Activated naive CD4-positive, alpha-beta T cell treated with anti-CD3 and anti-CD28 coated beads, Interleukin-2, amount 10 ng/mL, durations not matched to agents 7 days and 5 days (primary cell): ENCODE data around the gene SLC45A3.

ENCODE experiments used
- CTCF ChIA-PET: fragments of 350-600 bp; sonication (Branson Sonifier 250); formaldehyde crosslinking; loops from one replicate; lab custom pipeline; 2021; ENCODE audit warnings: antibody characterized with exemption; lab: Charles Lee
- DNase-seq: peaks from one replicate; pipeline ENCODE4 v3.0.0-alpha.2; 2020
- H3K27ac Mint-ChIP-seq: one replicate; pipeline ENCODE4 v1.8.0; 2021; ENCODE audit warnings: mild to moderate bottlenecking, moderate library complexity, mixed read lengths
- H3K27me3 Mint-ChIP-seq: one replicate; pipeline ENCODE4 v1.8.0; 2021; ENCODE audit warnings: mild to moderate bottlenecking, mixed read lengths
- H3K36me3 Mint-ChIP-seq: one replicate; pipeline ENCODE4 v1.8.0; 2021; ENCODE audit warnings: mixed read lengths
- H3K4me1 Mint-ChIP-seq: one replicate; pipeline ENCODE4 v1.8.0; 2021; ENCODE audit warnings: mixed read lengths
- H3K4me3 Mint-ChIP-seq: one replicate; pipeline ENCODE4 v1.8.0; 2021; ENCODE audit warnings: mild to moderate bottlenecking, moderate library complexity, mixed read lengths
- H3K9me3 Mint-ChIP-seq: one replicate; pipeline ENCODE4 v1.8.0; 2021; ENCODE audit warnings: mixed read lengths

SLC45A3 gene

DNA sequence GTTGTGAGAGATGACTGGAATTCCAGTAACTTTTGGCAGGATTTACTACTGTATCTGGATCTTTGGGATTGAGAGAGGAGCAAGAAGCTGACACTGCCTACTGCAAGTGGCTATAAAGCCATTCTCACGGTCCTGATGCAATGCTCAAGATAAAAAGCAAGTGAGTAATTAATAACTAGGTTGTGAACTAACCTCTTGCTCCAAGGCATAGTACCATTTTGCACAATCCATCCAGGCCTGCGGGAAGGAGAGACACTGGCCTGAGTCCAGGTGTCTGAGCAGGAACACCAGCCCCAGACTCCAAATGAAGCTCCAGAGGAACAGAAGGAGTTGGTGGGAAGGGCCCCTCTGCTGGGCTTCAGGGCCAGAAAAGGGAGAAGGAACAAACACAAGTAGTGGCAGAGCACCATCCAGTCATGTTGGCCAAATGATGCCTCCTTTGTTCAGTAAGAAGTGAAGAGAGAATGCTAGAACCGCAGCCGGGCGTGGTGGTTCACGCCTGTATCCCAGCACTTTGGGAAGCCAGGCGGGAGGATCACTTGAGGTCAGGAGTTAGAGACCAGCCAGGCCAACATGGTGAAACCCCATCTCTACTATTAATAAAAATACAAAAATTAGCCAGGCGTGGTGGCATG is 9.9 kb upstream of the SLC45A3 start:
- Mint-ChIP-seq H3K9me3 (no peaks in the 10 kb centered on the region), H3K27ac (no peak overlapping the region), H3K36me3 (no peaks in the 10 kb centered on the region), H3K4me3 (no peak overlapping the region), H3K4me1 (peaks cover 2% of the 10 kb centered on the region), H3K27me3 (peaks cover 67% of the 10 kb centered on the region)
- CTCF ChIA-PET: interaction anchor here (0.9 kb wide), 1 partner anchor 32 kb away, joined by 3 read pairs; no protein-coding TSS in a partner anchor
- DNase-seq: no peak

DNA sequence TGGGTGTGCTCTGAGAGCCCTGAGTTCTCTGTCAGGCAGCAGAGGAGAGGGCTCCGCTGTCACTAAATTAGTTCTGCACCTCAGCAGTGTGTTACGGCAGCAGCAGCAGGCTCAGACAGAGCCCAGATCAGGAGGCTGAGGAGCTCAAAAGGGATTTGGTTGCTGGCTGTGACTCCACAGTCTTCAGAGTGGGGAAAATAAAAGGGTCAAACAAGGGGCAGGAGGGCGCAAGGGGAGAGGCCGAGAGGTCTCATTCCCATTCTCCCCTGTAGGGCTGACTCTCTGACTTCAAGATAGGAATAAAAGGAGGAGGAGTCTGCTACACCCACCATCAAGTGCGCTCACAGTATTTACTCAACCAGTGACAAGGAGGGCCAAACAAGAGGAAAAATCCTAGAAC is 9.2 kb upstream of the SLC45A3 start:
- Mint-ChIP-seq H3K4me1 (peaks cover 2% of the 10 kb centered on the region), H3K9me3 (no peaks in the 10 kb centered on the region), H3K27ac (no peak overlapping the region), H3K27me3 (peaks cover 70% of the 10 kb centered on the region), H3K4me3 (no peak overlapping the region), H3K36me3 (no peaks in the 10 kb centered on the region)
- DNase-seq: no peak
- CTCF ChIA-PET: interaction anchor here (0.7 kb wide), 1 partner anchor 229 kb away, joined by 3 read pairs; no protein-coding TSS in a partner anchor

DNA sequence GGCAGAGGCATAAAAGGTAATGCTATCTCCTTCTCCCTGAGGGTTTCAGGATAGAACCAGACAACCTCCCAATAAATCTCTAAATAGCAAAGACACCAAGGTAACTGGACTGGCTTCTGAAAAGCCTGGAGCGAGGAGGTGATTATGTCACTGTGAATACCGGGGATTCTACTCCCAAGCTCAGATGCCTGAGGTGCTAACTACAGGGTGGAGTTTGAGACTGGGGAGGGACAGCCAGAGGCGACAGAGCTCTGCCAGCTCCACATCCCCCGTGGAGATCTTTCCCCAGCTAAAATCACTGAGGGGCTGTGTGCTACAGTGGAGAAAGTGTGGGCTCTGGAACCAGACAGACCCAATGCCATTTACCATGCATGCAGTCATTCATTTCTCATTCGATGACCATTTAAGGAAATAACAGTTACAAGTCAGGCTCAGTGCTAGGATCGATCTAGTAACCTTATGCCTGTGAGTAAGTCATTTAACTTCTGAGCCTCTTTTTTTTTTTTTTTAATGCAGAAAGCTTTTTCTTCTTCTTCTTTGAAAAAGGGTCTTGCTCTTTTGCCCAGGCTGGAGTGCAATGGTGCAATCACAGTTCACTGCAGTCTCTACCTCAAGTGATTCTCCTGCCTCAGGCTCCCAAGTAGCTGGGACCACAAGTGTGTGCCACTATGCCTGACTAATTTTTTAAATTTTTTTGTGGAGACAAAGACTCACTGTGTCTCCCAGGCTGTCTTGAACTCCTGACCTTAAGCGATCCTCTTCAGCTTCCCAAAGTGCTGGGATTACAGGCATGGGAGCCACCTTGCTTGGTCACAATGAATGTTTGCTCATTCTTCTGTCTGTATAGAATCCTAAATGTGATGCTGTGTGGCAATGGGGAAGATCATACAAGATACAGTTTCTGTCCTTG is 8.1 kb upstream of the SLC45A3 start:
- no peaks in the 10 kb centered on the region for H3K36me3 Mint-ChIP-seq
- H3K4me1 Mint-ChIP-seq: peaks cover 1% of the 10 kb centered on the region
- no peak for DNase-seq
- no peak overlapping the region for H3K4me3 Mint-ChIP-seq
- H3K27ac Mint-ChIP-seq: no peak overlapping the region
- peaks cover 64% of the 10 kb centered on the region for H3K27me3 Mint-ChIP-seq
- CTCF ChIA-PET: interaction anchor here (0.7 to 1.3 kb wide), 3 partner anchors 30 to 289 kb away, joined by 3 to 5 read pairs (median 3); no protein-coding TSS in a partner anchor
- no peaks in the 10 kb centered on the region for H3K9me3 Mint-ChIP-seq

DNA sequence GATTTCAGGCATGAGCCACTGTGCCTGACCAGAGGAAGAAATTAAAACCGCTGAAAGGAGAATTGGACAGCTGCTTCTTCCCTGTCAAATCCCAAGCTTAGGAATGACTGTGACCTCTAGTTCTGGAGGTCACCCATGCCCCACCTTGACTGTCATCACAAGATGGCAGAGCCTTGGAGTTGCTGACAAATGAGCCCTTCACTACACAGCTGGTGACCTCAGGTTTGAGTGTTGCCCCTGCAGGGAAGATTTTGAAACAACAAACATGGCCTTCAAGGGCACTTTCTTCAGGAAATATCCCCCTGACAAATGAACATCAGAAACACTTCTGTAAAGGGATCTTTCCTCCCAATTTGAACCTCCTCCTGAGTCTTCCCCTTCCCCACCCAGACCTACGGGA is 6.9 kb upstream of the SLC45A3 start:
- no peaks in the 10 kb centered on the region for H3K36me3 Mint-ChIP-seq
- no peaks in the 10 kb centered on the region for H3K9me3 Mint-ChIP-seq

DNA sequence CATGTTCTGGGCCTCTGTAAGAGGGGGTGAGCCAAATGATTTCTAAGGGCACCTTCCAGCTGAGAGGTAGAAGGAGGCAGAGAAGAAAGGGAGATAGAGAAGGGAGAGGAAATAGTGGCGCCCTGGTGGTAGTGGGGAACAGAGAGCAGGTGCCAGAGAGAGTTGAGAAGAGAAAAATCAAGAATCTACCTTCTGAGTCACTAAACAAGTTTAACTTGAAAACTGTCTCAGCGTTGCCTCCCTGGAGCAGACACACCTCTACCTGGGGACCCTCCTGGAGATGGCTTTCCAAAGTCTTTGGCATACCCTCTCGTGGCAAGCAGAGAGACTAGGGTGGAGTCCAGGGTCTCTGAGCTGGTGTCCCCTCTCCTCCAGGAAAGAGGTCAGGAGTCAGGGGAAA is 1.1 kb upstream of the SLC45A3 start:
- no peak overlapping the region for H3K27ac Mint-ChIP-seq

More for the DNA sequence above, 6.9 kb upstream of the SLC45A3 start:
- Mint-ChIP-seq H3K4me3 (no peak overlapping the region), H3K27me3 (peaks cover 62% of the 10 kb centered on the region), H3K27ac (no peak overlapping the region), H3K4me1 (no peaks in the 10 kb centered on the region)
- no peak for DNase-seq
- CTCF ChIA-PET: interaction anchor here (0.6 to 1.3 kb wide), 4 partner anchors 23 to 290 kb away, joined by 3 to 5 read pairs (median 3); no protein-coding TSS in a partner anchor

DNA sequence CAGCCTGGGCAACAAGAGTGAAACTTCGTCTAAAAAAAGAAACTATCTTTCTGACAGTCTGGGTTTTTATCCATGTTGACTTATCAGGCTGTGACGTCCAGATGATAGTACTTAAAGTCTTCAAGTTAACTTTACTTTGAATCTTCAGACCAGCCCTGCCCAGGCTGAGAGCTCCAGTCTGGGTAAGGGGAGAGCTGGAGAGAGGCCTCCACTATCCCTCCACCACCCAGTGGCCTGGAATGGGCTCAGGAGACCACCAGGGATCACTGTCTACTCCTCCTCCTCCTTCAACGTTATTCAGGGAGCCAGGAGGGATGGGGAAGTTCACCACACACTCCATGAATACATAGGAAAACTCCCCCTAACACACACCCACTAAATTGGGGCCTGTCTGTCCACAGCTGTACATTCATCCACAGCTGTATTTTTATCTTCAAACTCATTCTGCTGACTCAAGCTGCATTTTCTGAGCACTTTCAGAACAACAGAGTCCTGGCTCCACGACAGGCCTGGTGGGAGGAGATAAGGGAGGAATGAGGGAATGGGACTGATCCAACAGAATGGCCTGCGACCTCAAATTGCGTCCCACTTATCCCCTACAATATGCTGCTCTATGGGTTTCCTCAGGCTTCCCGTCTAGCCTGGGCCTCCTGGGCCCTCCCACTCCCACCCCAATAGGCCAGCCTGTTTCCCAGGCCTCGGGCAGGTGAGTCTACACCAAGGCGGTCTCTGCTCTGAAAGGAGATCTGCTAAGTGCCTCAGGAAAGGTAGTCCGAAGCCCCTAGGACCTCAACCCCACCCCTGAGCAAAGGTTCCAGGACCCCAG is 1.8 kb downstream of the SLC45A3 start:
- CTCF ChIA-PET: interaction anchor here (0.7 to 3.4 kb wide), 7 partner anchors 19 to 299 kb away, joined by 3 to 28 read pairs (median 3); no protein-coding TSS in a partner anchor
- Mint-ChIP-seq H3K27ac (no peak overlapping the region), H3K4me3 (no peak overlapping the region), H3K36me3 (no peaks in the 10 kb centered on the region), H3K4me1 (peaks cover 11% of the 10 kb centered on the region), H3K9me3 (no peaks in the 10 kb centered on the region), H3K27me3 (peaks cover 60% of the 10 kb centered on the region)
- DNase-seq: no peak

More for the DNA sequence above, 1.1 kb upstream of the SLC45A3 start:
- H3K36me3 Mint-ChIP-seq: no peaks in the 10 kb centered on the region
- no peaks in the 10 kb centered on the region for H3K9me3 Mint-ChIP-seq
- H3K4me1 Mint-ChIP-seq: peaks cover 11% of the 10 kb centered on the region
- DNase-seq: no peak
- peaks cover 50% of the 10 kb centered on the region for H3K27me3 Mint-ChIP-seq
- H3K4me3 Mint-ChIP-seq: no peak overlapping the region
- CTCF ChIA-PET: interaction anchor here (0.6 to 1.2 kb wide), 2 partner anchors 90 to 108 kb away, joined by 3 read pairs; no protein-coding TSS in a partner anchor

DNA sequence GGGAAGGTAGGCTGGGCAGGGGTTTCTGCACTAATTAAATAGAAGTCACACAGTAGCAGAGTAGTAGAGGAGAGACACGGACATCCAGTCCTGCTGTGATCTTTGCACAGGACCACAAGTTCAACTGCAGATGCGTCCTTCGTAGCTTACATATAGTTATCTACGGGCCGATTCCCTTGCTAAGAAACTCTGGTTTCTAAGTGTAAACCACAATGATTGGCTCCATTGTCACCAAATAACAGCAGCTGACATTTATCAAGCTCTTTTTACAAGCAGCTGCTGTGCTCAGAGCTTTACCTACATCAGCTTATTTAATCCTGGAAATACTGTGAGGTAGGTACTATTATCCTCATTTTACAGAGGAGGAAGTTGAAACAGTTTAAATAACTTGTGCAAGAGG is 3.1 kb downstream of the SLC45A3 start:
- peaks cover 14% of the 10 kb centered on the region for H3K4me1 Mint-ChIP-seq
- CTCF ChIA-PET: interaction anchor here (1.0 to 3.4 kb wide), 4 partner anchors 18 to 153 kb away, joined by 3 to 28 read pairs (median 8); no protein-coding TSS in a partner anchor

DNA sequence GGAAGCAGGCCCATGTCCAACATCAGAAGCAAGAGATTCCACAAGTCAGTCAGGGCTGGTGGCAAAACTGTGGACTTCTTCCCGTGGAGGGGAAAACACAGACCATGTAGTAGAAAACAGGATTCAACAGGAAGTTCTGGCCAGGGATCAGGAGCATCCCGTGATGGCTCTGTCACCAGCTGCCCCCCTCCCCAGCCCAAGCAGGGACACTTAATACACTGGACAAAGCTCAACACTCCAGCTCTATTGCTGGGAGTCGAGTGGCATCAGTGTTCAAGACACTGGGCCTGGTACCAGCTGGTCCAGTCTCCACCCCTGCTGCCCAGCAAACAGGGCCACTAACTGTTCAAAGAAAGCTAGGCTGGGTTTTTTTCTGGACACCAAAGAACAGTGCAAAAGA is 3.7 kb downstream of the SLC45A3 start:
- H3K27me3 Mint-ChIP-seq: peaks cover 64% of the 10 kb centered on the region
- no peak for DNase-seq
- H3K4me3 Mint-ChIP-seq: no peak overlapping the region
- CTCF ChIA-PET: interaction anchor here (1.2 to 3.4 kb wide), 3 partner anchors 17 to 152 kb away, joined by 3 to 28 read pairs (median 12); no protein-coding TSS in a partner anchor
- no peak overlapping the region for H3K27ac Mint-ChIP-seq
- H3K9me3 Mint-ChIP-seq: no peaks in the 10 kb centered on the region
- H3K36me3 Mint-ChIP-seq: no peaks in the 10 kb centered on the region
- H3K4me1 Mint-ChIP-seq: peaks cover 14% of the 10 kb centered on the region

More for the DNA sequence above, 3.1 kb downstream of the SLC45A3 start:
- no peak for DNase-seq
- H3K4me3 Mint-ChIP-seq: no peak overlapping the region
- H3K27me3 Mint-ChIP-seq: peaks cover 64% of the 10 kb centered on the region
- no peaks in the 10 kb centered on the region for H3K9me3 Mint-ChIP-seq
- H3K36me3 Mint-ChIP-seq: no peaks in the 10 kb centered on the region
- no peak overlapping the region for H3K27ac Mint-ChIP-seq

DNA sequence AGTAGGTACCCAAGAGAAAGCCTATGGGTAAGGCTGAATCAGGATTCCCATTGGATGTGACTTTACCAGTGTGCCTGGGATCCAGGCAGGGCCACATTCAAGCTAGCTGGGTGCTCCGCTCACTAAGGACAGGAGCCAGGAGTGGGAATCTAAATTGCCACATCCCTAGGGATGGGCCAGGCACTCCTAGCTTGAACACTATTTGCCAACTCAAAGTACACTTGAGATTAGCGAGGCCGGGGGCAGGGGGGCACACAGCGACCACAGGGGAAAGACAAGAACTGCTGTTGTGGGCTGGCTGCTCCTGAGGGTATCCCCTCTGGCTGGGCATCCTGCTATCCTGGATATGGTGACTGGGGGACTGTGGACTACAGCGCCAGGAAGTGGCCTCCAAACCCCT is 4.3 kb downstream of the SLC45A3 start:
- H3K9me3 Mint-ChIP-seq: no peaks in the 10 kb centered on the region

DNA sequence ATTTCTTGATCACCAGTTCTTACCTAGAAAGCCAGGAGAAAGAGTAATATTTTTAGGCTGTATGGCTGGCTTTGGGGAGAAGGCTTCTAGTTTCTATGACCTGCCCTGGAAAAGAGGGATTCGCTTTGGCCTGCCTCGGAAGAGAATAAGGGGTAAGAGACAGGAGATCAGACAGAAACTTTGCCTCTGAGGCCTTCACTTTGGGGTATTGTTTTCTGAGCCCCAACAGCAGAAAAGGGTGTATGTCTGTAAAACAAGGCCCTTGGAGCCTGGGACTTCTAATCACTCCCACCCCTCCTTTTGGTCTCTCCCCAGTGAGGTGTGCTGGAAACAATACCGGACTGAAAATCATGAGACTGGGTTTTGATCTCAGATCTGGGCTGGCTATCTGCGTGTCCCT is 5.1 kb downstream of the SLC45A3 start:
- CTCF ChIA-PET: interaction anchor here (1.9 kb wide), 1 partner anchor 17 kb away, joined by 12 read pairs; no protein-coding TSS in a partner anchor
- H3K27ac Mint-ChIP-seq: no peak overlapping the region
- no peaks in the 10 kb centered on the region for H3K9me3 Mint-ChIP-seq
- no peaks in the 10 kb centered on the region for H3K36me3 Mint-ChIP-seq
- peaks cover 11% of the 10 kb centered on the region for H3K4me1 Mint-ChIP-seq
- H3K4me3 Mint-ChIP-seq: no peak overlapping the region
- peaks cover 55% of the 10 kb centered on the region for H3K27me3 Mint-ChIP-seq
- no peak for DNase-seq

More for the DNA sequence above, 4.3 kb downstream of the SLC45A3 start:
- Mint-ChIP-seq H3K27ac (no peak overlapping the region), H3K4me1 (peaks cover 14% of the 10 kb centered on the region), H3K4me3 (no peak overlapping the region), H3K27me3 (peaks cover 58% of the 10 kb centered on the region), H3K36me3 (no peaks in the 10 kb centered on the region)
- no peak for DNase-seq
- CTCF ChIA-PET: interaction anchor here (1.9 kb wide), 1 partner anchor 18 kb away, joined by 12 read pairs; no protein-coding TSS in a partner anchor

DNA sequence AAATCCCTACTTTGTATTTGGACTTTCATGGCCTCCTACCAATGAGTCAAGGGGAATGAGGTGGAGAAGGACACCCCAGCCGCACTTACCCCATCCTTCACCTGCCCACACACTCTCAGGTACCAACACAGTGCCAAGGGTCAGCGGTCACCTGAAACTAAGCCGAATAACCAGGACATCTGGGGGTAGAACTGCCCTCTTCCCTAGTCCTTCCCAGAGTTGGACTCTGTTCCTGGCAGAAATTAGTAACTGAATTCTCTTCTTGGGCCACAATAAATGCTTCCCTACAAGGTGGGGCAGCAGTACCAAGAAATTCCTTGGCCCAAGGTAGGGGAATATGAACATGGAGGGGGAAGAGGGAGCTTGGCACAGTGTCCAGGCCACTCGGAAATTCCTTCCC is 7.3 kb downstream of the SLC45A3 start:
- Mint-ChIP-seq H3K27ac (no peak overlapping the region), H3K36me3 (no peaks in the 10 kb centered on the region), H3K27me3 (peaks cover 64% of the 10 kb centered on the region), H3K4me1 (peaks cover 3% of the 10 kb centered on the region), H3K9me3 (no peaks in the 10 kb centered on the region), H3K4me3 (no peak overlapping the region)
- no peak for DNase-seq
- CTCF ChIA-PET: interaction anchor here (1.0 kb wide), 1 partner anchor 15 kb away, joined by 8 read pairs; no protein-coding TSS in a partner anchor

DNA sequence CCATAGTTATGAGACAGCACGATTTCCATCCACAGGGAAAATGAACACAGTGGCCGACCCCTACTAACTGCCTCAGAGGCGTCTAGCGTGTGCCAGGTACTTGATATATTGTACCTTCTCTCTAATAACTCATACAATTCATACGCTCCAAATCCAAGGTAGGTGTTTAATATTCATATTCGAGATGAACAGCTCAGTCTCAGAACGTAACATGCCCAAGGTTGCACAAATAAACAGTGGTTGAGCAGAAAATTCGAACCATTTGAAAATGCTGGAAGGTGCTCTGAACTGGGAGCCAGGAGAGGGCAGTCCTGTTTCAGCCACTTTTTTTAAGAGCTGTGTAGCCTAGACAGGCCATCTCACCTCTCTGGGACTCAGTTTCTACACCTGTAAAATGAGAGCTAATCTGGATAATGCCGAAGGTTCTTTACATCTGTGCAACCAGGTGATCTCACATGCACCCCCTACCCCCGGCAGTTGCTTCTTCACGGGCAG is 7.9 kb downstream of the SLC45A3 start:
- Mint-ChIP-seq H3K4me1 (peaks cover 3% of the 10 kb centered on the region), H3K4me3 (no peak overlapping the region), H3K27ac (no peak overlapping the region), H3K36me3 (no peaks in the 10 kb centered on the region), H3K9me3 (no peaks in the 10 kb centered on the region), H3K27me3 (peaks cover 69% of the 10 kb centered on the region)
- CTCF ChIA-PET: interaction anchor here (1.0 kb wide), 1 partner anchor 14 kb away, joined by 8 read pairs; no protein-coding TSS in a partner anchor
- DNase-seq: no peak
